ENCODE measurements around the gene GNPDA1. TPM values are rescaled to one million over a fixed set of nuclear protein-coding genes. Genes with fewer than 3 reads are reported as not detected.
A peak's percentile ranks its signal among the peaks of the same experiment; 100 is the strongest.

The GNPDA1 gene
- total and polyA plus RNA-seq, 9 of the 15 experiments (the other 6 are each of a cell fraction or from before 2014, with no cell fraction given): 14.1 to 145 (median 52.2) TPM

GRCh38 chr5:141969783-141970771 lies 42.8 kb downstream of the GNPDA1 start (continued):
- TF ChIP-seq NR1H2 (CRISPR knock-in tag; IDR thresholded peaks at IDR 0.05) (no peak), HMGN3 (IDR thresholded peaks at IDR 0.05; ENCODE audit: borderline replicate concordance, extremely low read depth, insufficient read length, low read depth, low read length) (no peak), LEF1 (IDR thresholded peaks at IDR 0.05) (peak; percentile 72; the same call in 1 of the 2 replicates), FOXA1 (IDR thresholded peaks at IDR 0.05; ENCODE audit: borderline replicate concordance) (no peak), MEF2D (tag; conservative IDR thresholded peaks at IDR 0.05; ENCODE audit: low read depth) (no peak), TRIM24 (IDR thresholded peaks at IDR 0.05) (no peak), ZNF263 (CRISPR knock-in tag; IDR thresholded peaks at IDR 0.05; ENCODE audit: borderline replicate concordance) (peak; percentile 35; the same call in 1 of the 2 replicates), BRD9 (IDR thresholded peaks at IDR 0.05; ENCODE audit: low read depth, partially characterized antibody) (peak; percentile 83), E2F3 (CRISPR knock-in tag; IDR thresholded peaks at IDR 0.05) (no peak), GATAD2A (IDR thresholded peaks at IDR 0.05) (no peak), AFF1 (IDR thresholded peaks at IDR 0.05; ENCODE audit: low read depth in 1 of 2, partially characterized antibody in 2 of 2) (no peak), PHB2 (IDR thresholded peaks at IDR 0.05; ENCODE audit: low read depth) (no peak), ZNF280A (IDR thresholded peaks at IDR 0.05; ENCODE audit: low read depth, partially characterized antibody) (no peak), ELK1 (CRISPR knock-in tag; IDR thresholded peaks at IDR 0.05) (no peak), VEZF1 (CRISPR knock-in tag; IDR thresholded peaks at IDR 0.05) (no peak), HDAC2 (IDR thresholded peaks at IDR 0.05) (0 out of 2 replicates have a peak, but pooled peaks have one; percentile 16), HSF4 (CRISPR knock-in tag; IDR thresholded peaks at IDR 0.05; ENCODE audit: borderline replicate concordance) (no peak)
